HG02938 (cell line): ENCODE results near the gene MMS22L.

ENCODE experiments used
- ATAC-seq: cut with Tn5 transposase; IDR thresholded peaks from one replicate; pipeline ENCODE4 v1.9.1; 2021; ENCODE audit warnings: mild to moderate bottlenecking, moderate library complexity; ENCODE audit not compliant: unreplicated experiment

MMS22L gene, protein sequence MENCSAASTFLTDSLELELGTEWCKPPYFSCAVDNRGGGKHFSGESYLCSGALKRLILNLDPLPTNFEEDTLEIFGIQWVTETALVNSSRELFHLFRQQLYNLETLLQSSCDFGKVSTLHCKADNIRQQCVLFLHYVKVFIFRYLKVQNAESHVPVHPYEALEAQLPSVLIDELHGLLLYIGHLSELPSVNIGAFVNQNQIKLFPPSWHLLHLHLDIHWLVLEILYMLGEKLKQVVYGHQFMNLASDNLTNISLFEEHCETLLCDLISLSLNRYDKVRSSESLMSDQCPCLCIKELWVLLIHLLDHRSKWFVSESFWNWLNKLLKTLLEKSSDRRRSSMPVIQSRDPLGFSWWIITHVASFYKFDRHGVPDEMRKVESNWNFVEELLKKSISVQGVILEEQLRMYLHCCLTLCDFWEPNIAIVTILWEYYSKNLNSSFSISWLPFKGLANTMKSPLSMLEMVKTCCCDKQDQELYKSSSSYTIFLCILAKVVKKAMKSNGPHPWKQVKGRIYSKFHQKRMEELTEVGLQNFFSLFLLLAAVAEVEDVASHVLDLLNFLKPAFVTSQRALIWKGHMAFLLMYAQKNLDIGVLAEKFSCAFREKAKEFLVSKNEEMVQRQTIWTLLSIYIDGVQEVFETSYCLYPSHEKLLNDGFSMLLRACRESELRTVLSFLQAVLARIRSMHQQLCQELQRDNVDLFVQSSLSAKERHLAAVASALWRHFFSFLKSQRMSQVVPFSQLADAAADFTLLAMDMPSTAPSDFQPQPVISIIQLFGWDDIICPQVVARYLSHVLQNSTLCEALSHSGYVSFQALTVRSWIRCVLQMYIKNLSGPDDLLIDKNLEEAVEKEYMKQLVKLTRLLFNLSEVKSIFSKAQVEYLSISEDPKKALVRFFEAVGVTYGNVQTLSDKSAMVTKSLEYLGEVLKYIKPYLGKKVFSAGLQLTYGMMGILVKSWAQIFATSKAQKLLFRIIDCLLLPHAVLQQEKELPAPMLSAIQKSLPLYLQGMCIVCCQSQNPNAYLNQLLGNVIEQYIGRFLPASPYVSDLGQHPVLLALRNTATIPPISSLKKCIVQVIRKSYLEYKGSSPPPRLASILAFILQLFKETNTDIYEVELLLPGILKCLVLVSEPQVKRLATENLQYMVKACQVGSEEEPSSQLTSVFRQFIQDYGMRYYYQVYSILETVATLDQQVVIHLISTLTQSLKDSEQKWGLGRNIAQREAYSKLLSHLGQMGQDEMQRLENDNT

DNA sequence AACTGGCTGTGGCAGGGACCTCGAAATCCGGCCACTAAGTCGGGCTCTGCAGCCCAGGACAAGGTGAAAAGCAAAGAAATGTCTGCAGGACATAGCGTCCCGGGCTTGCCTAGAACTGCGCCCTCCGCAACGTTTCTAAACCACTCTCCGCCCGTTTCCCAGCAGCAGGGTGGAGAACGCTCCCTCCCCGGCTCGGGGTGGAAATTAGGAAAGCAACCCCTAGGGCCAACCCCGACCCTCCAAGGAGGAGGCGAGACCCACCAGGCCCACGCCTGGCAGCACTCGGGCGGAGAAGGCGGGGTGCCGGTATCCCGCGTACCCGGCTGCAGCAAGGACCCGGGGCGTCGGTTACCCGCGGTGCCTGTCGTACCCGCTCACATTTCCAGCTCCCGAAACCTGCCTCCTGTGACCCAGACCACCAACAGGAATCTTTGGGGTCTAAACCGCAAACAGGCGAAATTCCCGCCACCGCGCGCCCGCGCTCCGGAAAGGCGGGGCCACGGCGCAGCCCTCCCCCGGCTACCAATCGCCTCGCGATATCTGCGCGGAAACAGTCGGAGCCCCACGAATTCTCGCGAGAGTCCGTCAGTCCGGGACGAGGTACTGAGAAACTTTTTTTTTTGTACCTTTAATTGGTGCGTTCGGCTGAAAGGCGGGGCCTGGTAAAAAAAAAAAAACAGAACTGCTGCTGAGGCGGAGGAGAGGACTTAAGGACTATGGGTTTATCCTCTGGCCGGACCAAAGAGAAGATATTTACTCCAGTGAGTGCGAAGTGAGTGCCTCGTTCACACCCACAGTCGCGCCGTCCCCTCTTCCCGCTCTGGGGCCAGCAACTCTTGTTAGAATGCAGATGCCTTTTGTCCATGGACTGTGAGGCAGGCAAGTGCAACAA is at the start of gene MMS22L:
MMS22L (minus strand) TSS at position 491 of the 892 bp plus-strand sequence. CDS start 739 bp downstream, outside the sequence.
- ATAC-seq, result peak; percentile 95

DNA sequence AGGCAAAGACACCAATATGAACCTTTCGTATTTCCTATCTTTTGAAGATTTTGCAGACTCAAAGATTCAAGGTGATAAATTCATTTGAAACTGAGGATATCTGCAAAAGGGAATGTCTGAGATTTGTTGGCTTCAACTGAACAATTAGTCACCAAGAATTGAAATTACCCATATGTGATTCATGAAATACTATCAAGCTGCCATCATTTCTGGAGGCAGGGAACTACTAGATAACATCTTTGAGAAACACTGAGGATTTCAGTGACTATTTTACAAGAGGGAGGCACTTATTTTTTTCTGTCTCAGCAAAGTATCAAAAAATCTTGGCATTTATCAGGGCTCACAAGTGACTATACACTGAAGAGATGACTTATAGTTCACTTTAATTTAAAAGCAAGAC is 39.8 kb upstream of the MMS22L start:
- ATAC-seq, result no peak

DNA sequence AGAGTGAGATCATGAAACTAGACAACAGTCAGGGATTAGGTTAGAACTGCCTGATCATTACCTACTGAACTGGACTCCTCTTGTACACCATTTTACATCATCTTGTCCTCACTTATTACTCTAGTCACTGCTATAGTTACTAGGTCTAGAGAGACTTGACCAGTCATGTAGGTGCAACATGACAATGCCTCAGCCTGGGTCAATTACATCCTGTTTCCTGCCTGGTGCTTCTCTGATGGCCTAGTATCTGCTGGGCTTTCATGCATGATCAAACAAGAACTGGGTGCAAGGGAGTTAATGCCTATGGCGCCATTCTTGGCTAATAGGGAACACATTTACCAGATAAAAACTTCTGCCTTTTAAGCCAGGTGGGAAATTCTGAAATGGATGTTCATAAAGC is 39.2 kb upstream of the MMS22L start:
- ATAC-seq, result no peak

DNA sequence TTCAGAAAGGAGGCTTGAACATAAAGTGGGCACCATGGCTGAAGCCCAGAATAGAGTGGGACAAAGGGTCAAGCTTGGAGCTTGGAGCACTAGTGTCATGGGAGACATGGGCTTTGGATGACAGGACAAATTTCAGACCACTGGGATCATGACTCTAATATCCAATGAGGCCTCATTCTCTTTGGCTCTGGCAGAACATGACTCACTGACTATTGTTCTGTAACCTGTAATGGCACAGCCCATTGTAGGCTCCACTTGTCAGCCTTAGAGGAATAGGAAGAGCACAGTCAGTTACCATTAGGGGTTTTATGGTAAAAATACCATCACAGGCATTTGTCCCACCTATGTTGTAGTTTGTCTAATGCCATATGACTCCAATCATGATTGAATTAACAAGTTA is 34.0 kb upstream of the MMS22L start:
- no peak for ATAC-seq

DNA sequence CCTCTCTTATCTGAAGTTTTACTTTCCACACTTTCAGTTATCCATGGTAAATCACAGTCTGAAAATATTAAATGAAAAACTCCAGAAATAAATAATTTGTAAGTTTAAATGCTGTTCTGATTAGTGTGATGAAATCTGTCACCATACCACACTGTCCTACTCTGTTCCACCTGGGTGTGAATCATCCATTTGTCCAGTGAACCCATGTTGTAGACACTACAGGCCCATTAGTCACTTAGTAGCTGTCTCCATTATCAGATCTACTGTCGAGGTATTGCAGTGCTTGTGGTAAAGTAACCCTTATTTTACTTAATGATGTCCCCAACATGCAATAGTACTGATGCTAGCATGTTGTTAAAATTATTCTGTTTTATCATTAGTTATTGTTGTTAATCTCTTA is 29.2 kb upstream of the MMS22L start:
- no peak for ATAC-seq

DNA sequence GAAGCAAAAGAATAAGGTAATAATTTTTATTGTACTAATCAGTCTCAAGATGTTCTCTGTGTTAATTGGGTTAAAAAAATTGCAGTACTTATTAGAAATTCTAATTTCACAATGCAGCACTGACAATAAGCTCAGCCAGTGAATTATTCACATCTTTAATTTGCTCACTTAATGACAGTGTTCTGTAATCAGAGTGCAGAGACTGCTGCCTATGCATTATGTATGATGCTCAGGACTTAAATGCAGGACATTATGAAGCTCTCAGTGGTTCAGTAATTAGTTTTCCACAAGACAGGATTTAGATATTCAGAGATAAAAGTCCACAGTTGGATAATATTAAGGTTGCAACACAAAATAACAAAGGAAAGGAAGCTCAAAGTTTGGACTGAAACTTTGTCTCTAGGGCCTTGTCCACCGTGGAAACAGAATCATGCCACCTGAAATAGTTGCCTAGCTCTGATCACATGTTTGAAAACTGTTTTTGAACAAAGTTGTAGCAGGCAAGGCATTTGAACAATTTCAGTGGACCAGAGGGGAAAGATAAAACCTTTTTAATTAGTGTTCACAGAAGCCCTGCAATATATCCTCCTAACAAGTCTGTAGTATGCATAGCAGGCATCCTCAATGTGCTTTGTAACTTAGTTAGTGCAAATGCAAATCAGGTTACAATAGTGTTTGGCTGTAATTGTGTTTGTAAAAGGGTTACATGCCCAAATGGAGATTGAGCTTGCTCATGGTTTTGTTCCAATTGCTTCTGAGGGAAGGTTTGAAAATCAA is 23.7 kb upstream of the MMS22L start:
- no peak for ATAC-seq

DNA sequence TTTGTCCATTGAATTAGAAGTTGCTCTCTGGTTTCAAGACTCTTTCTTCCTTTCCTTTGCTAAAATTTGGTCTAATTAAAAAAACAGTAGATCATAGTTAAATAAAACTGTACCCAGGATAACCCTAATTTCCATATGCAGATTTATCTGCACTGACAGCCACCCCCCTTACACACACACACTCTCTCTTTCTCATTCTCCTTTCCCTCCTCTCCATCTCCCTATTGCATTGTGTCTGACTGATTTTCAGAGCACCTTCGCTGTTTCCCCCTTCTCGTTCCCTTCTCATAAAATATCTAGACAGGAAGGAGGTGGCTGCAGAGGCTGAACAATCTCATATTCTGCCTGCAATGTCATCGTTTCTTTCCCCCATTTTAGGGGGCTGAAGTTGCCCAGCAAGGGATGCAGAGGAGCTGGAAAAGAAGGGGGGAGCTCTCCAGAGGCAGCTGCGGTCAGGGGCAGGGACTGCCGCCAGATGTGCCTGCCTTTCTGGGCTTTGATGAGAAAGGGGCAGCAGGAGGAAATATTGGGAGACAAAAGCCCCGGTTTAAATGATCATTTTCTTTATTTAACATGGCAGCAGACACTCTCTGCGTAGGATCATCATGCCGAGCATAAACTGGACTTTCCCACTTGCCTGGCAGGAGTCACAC is 22.5 kb upstream of the MMS22L start:
- no peak for ATAC-seq

DNA sequence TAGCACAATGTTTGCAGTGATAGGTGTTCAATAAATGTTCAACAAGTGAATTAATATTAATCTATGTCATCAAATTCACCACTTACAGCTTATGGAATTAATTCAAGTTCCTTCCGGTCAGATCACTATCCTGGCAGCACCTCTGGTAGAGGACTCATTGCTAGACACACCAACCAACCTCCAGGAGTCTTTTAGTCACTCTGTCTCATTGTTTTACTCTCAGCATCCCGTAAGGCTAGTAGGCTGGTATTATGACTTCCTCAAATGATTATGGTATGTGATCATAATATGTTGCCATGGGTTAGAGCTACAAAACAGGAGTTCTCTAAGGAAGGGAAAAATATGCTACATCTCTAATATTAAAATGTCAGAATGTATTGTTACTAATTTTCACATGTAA is 21.7 kb upstream of the MMS22L start:
- ATAC-seq, result no peak

DNA sequence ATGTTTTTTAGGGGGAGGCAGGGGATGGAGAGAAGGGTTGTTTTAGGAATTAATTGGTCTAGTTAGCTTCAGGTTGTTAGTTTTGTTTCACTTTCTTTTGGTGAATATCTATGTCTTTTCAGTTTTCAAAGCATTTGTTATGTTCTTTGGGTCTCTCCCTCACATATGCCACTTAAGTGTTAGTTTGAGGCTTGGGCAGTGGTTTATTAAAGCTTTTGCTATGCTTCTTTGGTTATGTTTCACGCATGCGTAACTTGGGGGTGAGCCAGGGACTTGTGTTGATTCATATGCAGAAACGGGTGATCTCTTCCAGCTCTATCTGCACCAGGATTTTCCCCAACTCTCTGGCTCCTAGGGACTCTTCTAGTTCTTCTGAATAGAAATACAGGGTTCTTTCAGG is 11.4 kb upstream of the MMS22L start:
- no peak for ATAC-seq

DNA sequence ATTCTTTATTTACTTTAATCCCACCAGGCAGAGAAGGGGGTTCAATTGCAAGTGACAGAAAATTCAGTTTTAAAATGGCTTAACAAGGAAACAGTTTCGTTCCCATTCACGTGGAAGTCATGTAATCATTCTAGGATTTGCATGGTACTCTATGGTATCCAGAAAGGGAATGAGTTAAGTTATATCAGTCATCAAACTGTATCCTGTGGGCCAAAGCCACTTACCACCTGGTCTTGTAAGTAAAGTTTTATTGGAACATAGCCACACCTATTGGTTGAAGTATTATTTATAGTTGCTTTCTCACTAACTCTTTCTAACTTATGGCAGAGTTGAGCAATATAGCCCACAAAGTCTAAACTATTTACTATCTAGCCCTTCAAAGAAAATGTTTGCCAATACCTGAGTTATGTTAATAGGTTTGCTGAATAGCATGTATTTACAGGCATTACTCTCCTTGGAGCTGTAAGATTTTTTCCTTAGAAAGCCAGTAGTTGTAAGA is 10.2 kb upstream of the MMS22L start:
- no peak for ATAC-seq

DNA sequence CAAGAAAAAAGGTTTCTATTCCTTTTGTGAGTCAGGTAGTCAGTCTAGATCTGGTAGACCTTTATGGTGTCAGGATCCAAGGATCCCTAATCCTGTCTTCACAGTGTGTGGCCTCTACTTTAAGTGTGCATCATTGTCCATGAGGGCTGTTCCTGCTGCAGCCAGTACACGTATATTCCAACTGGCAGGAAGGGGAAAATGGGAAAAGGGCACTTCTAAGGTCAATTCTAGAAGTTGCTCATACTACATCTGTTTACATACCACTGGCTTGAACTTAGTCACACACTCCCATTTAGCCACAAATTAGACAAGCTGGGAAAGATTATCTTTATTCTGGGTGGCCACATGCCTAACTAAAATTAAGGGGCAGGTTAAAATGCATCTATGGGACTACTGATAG is 9.7 kb upstream of the MMS22L start:
- ATAC-seq, result no peak

DNA sequence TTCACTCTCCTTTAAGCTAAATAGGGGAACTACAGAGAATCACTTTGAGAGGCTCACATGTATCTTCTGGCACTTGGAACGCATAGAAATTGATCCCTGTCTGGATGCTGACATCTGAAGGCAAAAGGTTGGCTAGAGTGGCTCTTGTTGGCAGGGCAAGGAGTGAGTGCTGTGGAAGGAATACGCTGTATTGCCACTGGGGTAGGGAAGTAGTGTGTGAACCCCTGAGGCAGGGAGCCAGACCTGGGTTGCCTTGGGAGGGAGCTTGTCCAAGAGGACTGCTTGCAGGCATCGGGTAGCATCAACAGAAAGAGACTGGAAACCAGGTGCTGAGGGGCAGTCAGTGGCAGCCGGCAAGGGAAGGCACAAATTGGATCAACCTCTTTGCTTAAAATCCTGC is 8.9 kb upstream of the MMS22L start:
- ATAC-seq, result no peak

DNA sequence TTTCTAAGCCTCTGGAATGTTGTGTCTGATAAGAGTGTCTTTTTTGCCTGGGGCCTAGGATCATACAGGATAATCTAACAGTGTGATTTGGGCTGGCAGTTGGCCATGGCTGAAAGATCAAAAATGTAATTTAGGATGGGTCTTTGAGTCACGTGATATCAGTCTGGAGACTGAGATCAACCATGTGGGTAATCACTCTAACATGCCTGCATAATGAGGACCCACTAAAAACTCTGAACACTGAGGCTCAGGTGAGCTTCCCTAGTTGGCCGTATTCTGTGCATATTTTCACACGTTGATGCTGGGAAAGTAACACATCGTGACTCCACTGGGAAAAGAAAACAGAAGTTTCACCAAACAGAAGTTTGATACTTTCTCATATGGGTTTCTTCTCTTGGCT is 6.3 kb upstream of the MMS22L start:
- ATAC-seq, result no peak

DNA sequence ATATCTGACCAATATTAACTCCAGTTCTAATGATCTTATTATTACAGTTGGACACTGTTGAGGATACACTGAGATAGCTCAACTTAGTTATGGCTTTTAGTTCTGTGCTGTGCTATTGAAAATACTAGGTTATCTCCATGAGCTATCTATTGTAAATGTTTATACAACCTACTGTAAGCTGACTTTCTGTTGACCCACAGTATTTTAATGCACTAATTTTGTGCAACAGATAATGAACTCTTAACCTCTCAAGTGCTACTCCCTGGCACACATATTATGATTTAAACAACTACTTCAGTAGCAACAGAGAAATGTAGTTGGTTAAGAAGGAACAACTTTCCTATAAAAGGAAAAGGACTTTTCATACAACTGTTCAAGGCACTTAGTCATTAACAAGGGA is 5.2 kb upstream of the MMS22L start:
- ATAC-seq, result no peak

DNA sequence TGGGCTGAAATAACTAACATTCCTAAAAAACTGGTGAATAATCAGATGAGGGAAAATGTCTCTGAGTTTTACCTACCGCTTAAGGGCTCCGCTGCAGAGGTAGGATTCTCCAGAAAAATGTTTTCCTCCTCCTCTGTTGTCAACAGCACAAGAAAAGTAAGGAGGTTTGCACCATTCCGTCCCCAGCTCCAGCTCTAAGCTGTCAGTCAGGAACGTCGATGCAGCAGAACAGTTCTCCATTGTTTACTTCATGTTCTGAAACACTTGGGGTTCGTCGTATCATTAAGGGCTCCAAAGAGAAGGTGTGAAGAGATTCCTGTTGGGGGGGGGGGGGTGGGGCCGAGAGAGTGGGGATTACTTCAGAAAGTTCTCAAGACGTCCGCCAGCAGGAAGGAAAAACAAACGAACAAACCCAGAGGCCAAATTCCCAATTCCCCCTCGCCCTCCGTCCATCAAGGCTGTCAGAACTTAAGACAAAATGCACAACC is 734 bp downstream of the MMS22L start:
- peak; percentile 5 for ATAC-seq

DNA sequence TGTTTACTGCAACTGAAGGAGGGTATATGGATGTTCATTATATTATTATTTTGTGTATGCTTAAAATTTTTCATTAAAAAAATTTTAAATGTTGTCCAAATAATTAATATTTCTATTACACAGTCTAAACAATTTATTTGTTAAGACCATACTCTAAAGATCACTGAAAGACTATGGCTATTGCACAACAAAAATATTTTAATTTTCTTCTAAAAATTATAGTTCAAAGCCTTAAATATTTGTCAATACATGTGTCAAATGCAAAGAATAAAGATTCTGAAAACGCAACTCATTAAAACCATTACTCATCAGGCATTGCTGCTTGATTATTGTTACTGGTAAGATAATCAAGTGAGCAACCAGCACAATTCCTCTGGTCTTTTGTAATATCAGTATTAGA is 2.2 kb downstream of the MMS22L start:
- ATAC-seq, result no peak

DNA sequence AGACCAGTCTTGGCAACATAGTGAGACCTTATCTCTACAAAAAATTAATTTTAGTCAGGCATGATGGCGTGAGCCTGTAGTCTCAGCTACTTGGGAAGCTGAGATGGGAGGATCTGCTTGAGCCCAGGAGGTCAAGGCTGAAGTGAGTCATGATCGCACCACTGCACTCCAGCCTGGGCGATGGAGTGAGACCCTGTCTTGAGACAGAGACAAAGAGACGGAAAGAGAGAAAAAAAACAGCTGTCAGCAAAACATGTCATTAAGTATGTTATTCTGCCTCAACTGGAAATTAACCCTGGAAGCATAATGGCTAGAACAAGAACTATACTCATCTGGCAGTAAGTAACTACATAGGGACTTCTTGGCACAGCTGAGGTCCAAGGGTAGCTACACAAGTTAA is 7.2 kb downstream of the MMS22L start:
- ATAC-seq, result no peak

DNA sequence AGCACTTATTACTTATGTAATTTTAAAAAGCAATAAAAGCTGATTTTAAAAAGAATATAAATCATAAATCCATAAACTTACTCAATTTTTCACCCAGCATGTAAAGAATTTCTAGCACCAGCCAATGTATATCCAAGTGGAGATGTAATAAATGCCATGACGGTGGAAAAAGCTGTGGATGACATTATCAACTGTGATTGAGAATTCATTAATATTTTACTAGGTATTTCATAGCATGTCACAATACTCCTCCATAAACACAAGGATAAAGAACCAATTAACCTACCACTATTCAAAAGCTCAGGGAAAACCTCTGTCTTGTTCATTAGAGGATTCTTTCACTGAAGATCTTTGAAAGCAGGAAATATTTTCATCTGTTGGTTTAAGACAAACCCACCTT is 13.2 kb downstream of the MMS22L start:
- no peak for ATAC-seq

DNA sequence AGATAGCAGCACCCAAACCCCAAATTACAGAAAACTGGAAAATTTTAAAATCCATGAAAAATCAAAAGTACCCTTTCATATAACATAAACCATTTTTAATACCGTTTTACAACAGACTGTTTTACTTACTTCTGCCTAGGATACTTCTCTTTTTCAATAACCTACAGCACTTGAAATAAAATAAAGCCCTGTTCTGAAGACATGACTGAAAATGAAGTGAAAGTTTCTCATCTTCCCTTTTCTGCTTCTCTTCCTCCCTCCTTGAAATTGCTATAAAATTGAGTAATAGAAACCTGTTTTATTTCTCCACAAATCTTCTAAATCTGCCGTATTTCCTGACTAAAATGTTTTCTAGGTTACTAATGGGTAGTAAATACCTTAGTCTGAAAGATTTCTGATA is 20.3 kb downstream of the MMS22L start:
- no peak for ATAC-seq
